Stimulated activated naive CD4-positive, alpha-beta T cell treated with Interleukin-2 at 50 U/mL for 16 hours (primary cell): ENCODE results near the gene TRIM15.
"Not testable (repeated sequence)": the region's sequence is repeated elsewhere in the genome, so short reads cannot be mapped to it uniquely, and the experiment has no call there.

Experiments
- DNase-seq: peaks from one replicate; lab custom pipeline; 2025; lab: John Stamatoyannopoulos, UW

TRIM15 gene

GRCh38 chr6:30162265-30163089 lies 869 bp upstream of the TRIM15 start:
- no peak for DNase-seq

- DNase-seq = no peak
Observed at GRCh38 chr6:30163918-30164654, 740 bp downstream of the TRIM15 start.

GRCh38 chr6:30164714-30165113 lies 1.4 kb downstream of the TRIM15 start:
- no peak for DNase-seq

- not testable (repeated sequence) for DNase-seq
Observed at GRCh38 chr6:30165238-30165637, 1.9 kb downstream of the TRIM15 start.

GRCh38 chr6:30167101-30167500 lies 3.8 kb downstream of the TRIM15 start:
- DNase-seq = no peak

- DNase-seq = no peak
Observed at GRCh38 chr6:30168741-30169140, 5.4 kb downstream of the TRIM15 start.

- no peak for DNase-seq
Observed at GRCh38 chr6:30169658-30170614, 6.6 kb downstream of the TRIM15 start.

GRCh38 chr6:30171677-30172471 lies 8.5 kb downstream of the TRIM15 start:
- no peak for DNase-seq

- DNase-seq = no peak
Observed at GRCh38 chr6:30172681-30173080, 9.3 kb downstream of the TRIM15 start.

GRCh38 chr6:30175765-30176164 lies 12.4 kb downstream of the TRIM15 start:
- DNase-seq = no peak

GRCh38 chr6:30178837-30179236 lies 15.5 kb downstream of the TRIM15 start:
- DNase-seq = no peak

- DNase-seq = no peak
Observed at GRCh38 chr6:30180145-30180544, 16.8 kb downstream of the TRIM15 start.

GRCh38 chr6:30184417-30185031 lies 21.2 kb downstream of the TRIM15 start:
- no peak for DNase-seq

GRCh38 chr6:30185846-30186484 lies 22.6 kb downstream of the TRIM15 start:
- DNase-seq = no peak

GRCh38 chr6:30188541-30188940 lies 25.2 kb downstream of the TRIM15 start:
- no peak for DNase-seq

- DNase-seq = no peak
Observed at GRCh38 chr6:30192076-30192475, 28.7 kb downstream of the TRIM15 start.

- DNase-seq = no peak
Observed at GRCh38 chr6:30194797-30195690, 31.7 kb downstream of the TRIM15 start.

GRCh38 chr6:30195951-30196350 lies 32.6 kb downstream of the TRIM15 start:
- no peak for DNase-seq

GRCh38 chr6:30196376-30196775 lies 33.0 kb downstream of the TRIM15 start:
- no peak for DNase-seq
